ENCODE measurements around the gene REL. TPM values are rescaled to one million over a fixed set of nuclear protein-coding genes. Genes with fewer than 3 reads are reported as not detected.
A peak's percentile ranks its signal among the peaks of the same experiment; 100 is the strongest.

Gene REL
- total and polyA plus RNA-seq, 4 experiments from 2014 or later, result 3.8 to 28.0 (median 19.4) TPM

GRCh38 chr2:60839126-60839813 lies 42.1 kb upstream of the REL start:
- H3K4me1 Mint-ChIP-seq, result peaks cover 9 to 14% (median 13%) of the 10 kb centered on the region in 4 donors
- Histone ChIP-seq H3K4me1 (ENCODE audit: insufficient read depth, low read length) (peaks cover 14% of the 10 kb centered on the region), H3K36me3 (ENCODE audit: insufficient read depth, low read length) (no peaks in the 10 kb centered on the region), H3K9me3 (ENCODE audit: control insufficient read depth in 1 of 2, low read length in 2 of 2) (no peaks in the 10 kb centered on the region), H3K27ac (ENCODE audit: low read depth, low read length) (no peak overlapping the region), H3K27me3 (ENCODE audit: insufficient read depth, low read length) (no peaks in the 10 kb centered on the region), H3K4me3 (ENCODE audit: low read length in 2 of 2) (no peak overlapping the region)
- no peaks in the 10 kb centered on the region for H3K36me3 Mint-ChIP-seq
- intact Hi-C loops (cut with micrococcal nuclease), result no loop called here
- POLR2A ChIA-PET (ENCODE audit: partially characterized antibody), result interaction anchor here (2.3 kb wide), 1 partner anchor 43 kb away, joined by 6 read pairs; the partner anchor contains the start of gene REL
- DNase-seq, result no peak
- H3K4me3 Mint-ChIP-seq, result no peak overlapping the region
- H3K27ac Mint-ChIP-seq, result no peak overlapping the region
- peaks cover 0 to 8% of the 10 kb centered on the region in 2 donors for H3K27me3 Mint-ChIP-seq
- CTCF ChIA-PET (ENCODE audit: partially characterized antibody), result interaction anchor here (1.4 kb wide), 1 partner anchor 34 kb away, joined by 4 read pairs; no protein-coding TSS in a partner anchor
- H3K9me3 Mint-ChIP-seq, result no peaks in the 10 kb centered on the region

- Histone ChIP-seq H3K9me3 (ENCODE audit: control insufficient read depth in 1 of 2, low read length in 2 of 2) (no peaks in the 10 kb centered on the region), H3K4me3 (ENCODE audit: low read length in 2 of 2) (no peak overlapping the region), H3K27me3 (ENCODE audit: insufficient read depth, low read length) (no peaks in the 10 kb centered on the region), H3K36me3 (ENCODE audit: insufficient read depth, low read length) (no peaks in the 10 kb centered on the region), H3K4me1 (ENCODE audit: insufficient read depth, low read length) (peaks cover 14% of the 10 kb centered on the region), H3K27ac (ENCODE audit: low read depth, low read length) (no peak overlapping the region)
- ChIA-PET POLR2A (ENCODE audit: partially characterized antibody) (interaction anchor here (1.1 to 2.3 kb wide), 2 partner anchors 22 to 42 kb away, joined by 3 to 6 read pairs; partner anchors contain the start of gene REL), CTCF (ENCODE audit: partially characterized antibody) (interaction anchor here (0.8 to 1.2 kb wide), 2 partner anchors 22 to 26 kb away, joined by 3 read pairs; no protein-coding TSS in a partner anchor)
- Mint-ChIP-seq H3K9me3 (no peaks in the 10 kb centered on the region), H3K4me3 (peak overlapping the region in 6 of 8 donors; percentile 0 to 64 (median 36)), H3K27ac (peak overlapping the region in 6 of 7 donors; percentile 14 to 88 (median 64)), H3K27me3 (no peaks in the 10 kb centered on the region), H3K36me3 (no peaks in the 10 kb centered on the region), H3K4me1 (peaks cover 9 to 14% (median 13%) of the 10 kb centered on the region in 4 donors)
- intact Hi-C loops (cut with micrococcal nuclease), result loop anchor here (2.0 kb wide), 1 partner anchor 22 kb away; no protein-coding TSS in a partner anchor
- peak in 3 of 5 donors; percentile 6 to 13 (median 9) for DNase-seq
These were observed 40.5 kb upstream of the REL start for GRCh38 chr2:60840880-60841279.

- ChIA-PET POLR2A (ENCODE audit: partially characterized antibody) (no interaction called here), CTCF (ENCODE audit: partially characterized antibody) (no interaction called here)
- no peaks in the 10 kb centered on the region for H3K36me3 Mint-ChIP-seq
- Histone ChIP-seq H3K36me3 (ENCODE audit: insufficient read depth, low read length) (no peaks in the 10 kb centered on the region), H3K27me3 (ENCODE audit: insufficient read depth, low read length) (no peaks in the 10 kb centered on the region), H3K9me3 (ENCODE audit: control insufficient read depth in 1 of 2, low read length in 2 of 2) (no peaks in the 10 kb centered on the region), H3K4me1 (ENCODE audit: insufficient read depth, low read length) (peaks cover 14% of the 10 kb centered on the region), H3K27ac (ENCODE audit: low read depth, low read length) (no peak overlapping the region), H3K4me3 (ENCODE audit: low read length in 2 of 2) (no peak overlapping the region)
- intact Hi-C loops (cut with micrococcal nuclease), result no loop called here
- no peaks in the 10 kb centered on the region for H3K9me3 Mint-ChIP-seq
- H3K27ac Mint-ChIP-seq, result no peak overlapping the region
- H3K4me1 Mint-ChIP-seq, result peaks cover 9 to 14% (median 13%) of the 10 kb centered on the region in 4 donors
- no peak for DNase-seq
- H3K4me3 Mint-ChIP-seq, result no peak overlapping the region
- H3K27me3 Mint-ChIP-seq, result no peaks in the 10 kb centered on the region
These were observed 38.4 kb upstream of the REL start for GRCh38 chr2:60843006-60843405.

GRCh38 chr2:60844105-60844504 lies 37.3 kb upstream of the REL start:
- no peaks in the 10 kb centered on the region for H3K27me3 Mint-ChIP-seq
- no peak overlapping the region for H3K4me3 Mint-ChIP-seq
- H3K27me3 ChIP-seq (ENCODE audit: insufficient read depth, low read length), result no peaks in the 10 kb centered on the region
- CTCF ChIA-PET (ENCODE audit: partially characterized antibody), result no interaction called here
- no peak overlapping the region for H3K27ac Mint-ChIP-seq
- POLR2A ChIA-PET (ENCODE audit: partially characterized antibody), result no interaction called here
- no peak for DNase-seq
- intact Hi-C loops (cut with micrococcal nuclease), result no loop called here
- H3K4me3 ChIP-seq (ENCODE audit: low read length in 2 of 2), result no peak overlapping the region
- no peaks in the 10 kb centered on the region for H3K36me3 Mint-ChIP-seq
- no peaks in the 10 kb centered on the region for H3K9me3 ChIP-seq (ENCODE audit: control insufficient read depth in 1 of 2, low read length in 2 of 2)
- H3K36me3 ChIP-seq (ENCODE audit: insufficient read depth, low read length), result no peaks in the 10 kb centered on the region
- peaks cover 14% of the 10 kb centered on the region for H3K4me1 ChIP-seq (ENCODE audit: insufficient read depth, low read length)
- no peaks in the 10 kb centered on the region for H3K9me3 Mint-ChIP-seq
- H3K4me1 Mint-ChIP-seq, result peaks cover 9 to 14% (median 13%) of the 10 kb centered on the region in 4 donors
- no peak overlapping the region for H3K27ac ChIP-seq (ENCODE audit: low read depth, low read length)

GRCh38 chr2:60847854-60848253 lies 33.5 kb upstream of the REL start:
- Mint-ChIP-seq H3K36me3 (no peaks in the 10 kb centered on the region), H3K4me3 (no peak overlapping the region), H3K4me1 (peaks cover 0 to 4% (median 0%) of the 10 kb centered on the region in 4 donors), H3K9me3 (no peaks in the 10 kb centered on the region), H3K27me3 (no peaks in the 10 kb centered on the region), H3K27ac (peak overlapping the region in 1 of 7 donors; percentile 26)
- Histone ChIP-seq H3K27me3 (ENCODE audit: insufficient read depth, low read length) (no peaks in the 10 kb centered on the region), H3K4me3 (ENCODE audit: low read length in 2 of 2) (no peak overlapping the region), H3K9me3 (ENCODE audit: control insufficient read depth in 1 of 2, low read length in 2 of 2) (no peaks in the 10 kb centered on the region), H3K27ac (ENCODE audit: low read depth, low read length) (no peak overlapping the region), H3K4me1 (ENCODE audit: insufficient read depth, low read length) (no peaks in the 10 kb centered on the region), H3K36me3 (ENCODE audit: insufficient read depth, low read length) (no peaks in the 10 kb centered on the region)
- DNase-seq, result no peak
- CTCF ChIA-PET (ENCODE audit: partially characterized antibody), result no interaction called here
- POLR2A ChIA-PET (ENCODE audit: partially characterized antibody), result no interaction called here
- intact Hi-C loops (cut with micrococcal nuclease), result no loop called here

- intact Hi-C loops (cut with micrococcal nuclease), result no loop called here
- Histone ChIP-seq H3K4me3 (ENCODE audit: low read length in 2 of 2) (no peak overlapping the region), H3K27me3 (ENCODE audit: insufficient read depth, low read length) (no peaks in the 10 kb centered on the region), H3K4me1 (ENCODE audit: insufficient read depth, low read length) (no peaks in the 10 kb centered on the region), H3K27ac (ENCODE audit: low read depth, low read length) (no peak overlapping the region), H3K9me3 (ENCODE audit: control insufficient read depth in 1 of 2, low read length in 2 of 2) (no peaks in the 10 kb centered on the region), H3K36me3 (ENCODE audit: insufficient read depth, low read length) (no peaks in the 10 kb centered on the region)
- POLR2A ChIA-PET (ENCODE audit: partially characterized antibody), result no interaction called here
- H3K4me3 Mint-ChIP-seq, result no peak overlapping the region
- no peaks in the 10 kb centered on the region for H3K27me3 Mint-ChIP-seq
- no peaks in the 10 kb centered on the region for H3K4me1 Mint-ChIP-seq
- CTCF ChIA-PET (ENCODE audit: partially characterized antibody), result no interaction called here
- no peak for DNase-seq
- H3K9me3 Mint-ChIP-seq, result no peaks in the 10 kb centered on the region
- H3K27ac Mint-ChIP-seq, result peak overlapping the region in 2 of 7 donors; percentile 26 to 74
- H3K36me3 Mint-ChIP-seq, result no peaks in the 10 kb centered on the region
These were observed 32.2 kb upstream of the REL start for GRCh38 chr2:60849187-60849586.

GRCh38 chr2:60852282-60852860 lies 29.0 kb upstream of the REL start:
- Histone ChIP-seq H3K36me3 (ENCODE audit: insufficient read depth, low read length) (no peaks in the 10 kb centered on the region), H3K27ac (ENCODE audit: low read depth, low read length) (no peak overlapping the region), H3K9me3 (ENCODE audit: control insufficient read depth in 1 of 2, low read length in 2 of 2) (no peaks in the 10 kb centered on the region), H3K4me1 (ENCODE audit: insufficient read depth, low read length) (no peaks in the 10 kb centered on the region), H3K27me3 (ENCODE audit: insufficient read depth, low read length) (no peaks in the 10 kb centered on the region), H3K4me3 (ENCODE audit: low read length in 2 of 2) (no peak overlapping the region)
- ChIA-PET POLR2A (ENCODE audit: partially characterized antibody) (no interaction called here), CTCF (ENCODE audit: partially characterized antibody) (no interaction called here)
- Mint-ChIP-seq H3K36me3 (no peaks in the 10 kb centered on the region), H3K4me1 (peaks cover 0 to 2% (median 0%) of the 10 kb centered on the region in 4 donors), H3K9me3 (no peaks in the 10 kb centered on the region), H3K27me3 (no peaks in the 10 kb centered on the region), H3K4me3 (no peak overlapping the region), H3K27ac (no peak overlapping the region)
- DNase-seq, result no peak
- intact Hi-C loops (cut with micrococcal nuclease), result no loop called here

All from CD4-positive, alpha-beta memory T cell (primary cell).